Measurements from ENCODE around the gene FNBP1L.

DNA sequence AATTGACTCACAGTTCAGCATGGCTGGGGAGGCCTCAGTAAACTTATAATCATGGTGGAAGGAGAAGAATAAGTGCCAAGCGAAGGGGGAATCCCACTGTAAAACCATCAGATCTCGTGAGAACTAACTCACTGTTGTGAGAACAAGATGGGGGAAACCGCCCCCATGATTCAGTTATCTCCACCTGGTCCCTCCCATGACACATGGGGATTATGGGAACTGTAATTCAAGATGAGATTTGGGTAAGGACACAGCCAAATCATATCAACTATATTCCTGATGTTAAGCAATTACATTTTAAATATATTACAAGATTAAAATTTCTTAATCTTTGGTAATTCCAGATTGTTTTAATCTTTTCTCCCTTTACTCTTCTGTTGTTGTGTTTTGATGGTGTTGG is 55.2 kb downstream of the FNBP1L start:
- TF ChIP-seq, protein P1, sequence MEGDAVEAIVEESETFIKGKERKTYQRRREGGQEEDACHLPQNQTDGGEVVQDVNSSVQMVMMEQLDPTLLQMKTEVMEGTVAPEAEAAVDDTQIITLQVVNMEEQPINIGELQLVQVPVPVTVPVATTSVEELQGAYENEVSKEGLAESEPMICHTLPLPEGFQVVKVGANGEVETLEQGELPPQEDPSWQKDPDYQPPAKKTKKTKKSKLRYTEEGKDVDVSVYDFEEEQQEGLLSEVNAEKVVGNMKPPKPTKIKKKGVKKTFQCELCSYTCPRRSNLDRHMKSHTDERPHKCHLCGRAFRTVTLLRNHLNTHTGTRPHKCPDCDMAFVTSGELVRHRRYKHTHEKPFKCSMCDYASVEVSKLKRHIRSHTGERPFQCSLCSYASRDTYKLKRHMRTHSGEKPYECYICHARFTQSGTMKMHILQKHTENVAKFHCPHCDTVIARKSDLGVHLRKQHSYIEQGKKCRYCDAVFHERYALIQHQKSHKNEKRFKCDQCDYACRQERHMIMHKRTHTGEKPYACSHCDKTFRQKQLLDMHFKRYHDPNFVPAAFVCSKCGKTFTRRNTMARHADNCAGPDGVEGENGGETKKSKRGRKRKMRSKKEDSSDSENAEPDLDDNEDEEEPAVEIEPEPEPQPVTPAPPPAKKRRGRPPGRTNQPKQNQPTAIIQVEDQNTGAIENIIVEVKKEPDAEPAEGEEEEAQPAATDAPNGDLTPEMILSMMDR (IDR thresholded peaks at IDR 0.05; ENCODE audit: control extremely low read depth in 1 of 3, insufficient read depth in 1 of 3, low read depth in 1 of 3, low read length in 3 of 3), result no peak
- TF ChIP-seq, protein P2, sequence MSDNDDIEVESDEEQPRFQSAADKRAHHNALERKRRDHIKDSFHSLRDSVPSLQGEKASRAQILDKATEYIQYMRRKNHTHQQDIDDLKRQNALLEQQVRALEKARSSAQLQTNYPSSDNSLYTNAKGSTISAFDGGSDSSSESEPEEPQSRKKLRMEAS (IDR thresholded peaks at IDR 0.05), result no peak
- TF ChIP-seq SRF (IDR thresholded peaks at IDR 0.05; ENCODE audit: low read depth, low read length), result no peak

All from H1 (cell line).